H1 (cell line): ENCODE measurements around the gene SELENOO. TPM values are rescaled to one million over a fixed set of nuclear protein-coding genes. Genes with fewer than 3 reads are reported as not detected.

ENCODE experiments used
- CTCF ChIA-PET: fragments of 300-600 bp; sonication (Branson Sonifier 250); formaldehyde crosslinking; loops from one replicate; lab custom pipeline; 2021; ENCODE audit not compliant: partially characterized antibody; lab: Charles Lee
- POLR2A ChIA-PET: fragments of 300-600 bp; sonication (Branson Sonifier 250); formaldehyde crosslinking; loops from one replicate; lab custom pipeline; 2021; ENCODE audit warnings: inconsistent platforms; ENCODE audit not compliant: partially characterized antibody; lab: Charles Lee
- DNase-seq, 2 experiments: peaks; one replicate each; pipeline versions ENCODE4 v3.0.0 to v3.0.0-alpha.2; 2010 to 2022; ENCODE audit warnings: low spot score in 2 of 2, low read depth in 1 of 2, mixed read lengths in 1 of 2
- FAIRE-seq: peaks from 2 replicates; lab custom pipeline; 2011; peaks lifted over from hg19 to GRCh38; lab: Jason Lieb, UNC
- H2AFZ ChIP-seq: 2 replicates; pipeline ENCODE4 v1.8.1; 2012; ENCODE audit warnings: low read length, inconsistent platforms
- H2AK5ac ChIP-seq: 2 replicates; pipeline ENCODE4 v1.6.1; 2013; ENCODE audit warnings: low read depth, low read length
- H2BK120ac ChIP-seq: replicated peaks from 2 replicates; pipeline ENCODE3; 2013; ENCODE audit warnings: low read depth, low read length, inconsistent platforms
- H2BK12ac ChIP-seq: 2 replicates; pipeline ENCODE4 v1.6.1; 2013; ENCODE audit warnings: low read depth, low read length
- H2BK15ac ChIP-seq: 2 replicates; pipeline ENCODE4 v1.6.1; 2013; ENCODE audit warnings: low read length
- H2BK20ac ChIP-seq: 2 replicates; pipeline ENCODE4 v1.6.1; 2013; ENCODE audit warnings: low read length
- H2BK5ac ChIP-seq: 2 replicates; pipeline ENCODE4 v1.6.1; 2013; ENCODE audit warnings: low read depth, low read length
- H3K14ac ChIP-seq: 2 replicates; pipeline ENCODE4 v1.6.1; 2013; ENCODE audit warnings: inconsistent platforms; ENCODE audit not compliant: insufficient read length
- H3K18ac ChIP-seq: 2 replicates; pipeline ENCODE4 v1.6.1; 2013; ENCODE audit warnings: low read length; ENCODE audit errors: extremely low read depth
- H3K23ac ChIP-seq: 2 replicates; pipeline ENCODE4 v1.6.1; 2013; ENCODE audit warnings: inconsistent platforms; ENCODE audit not compliant: insufficient read length
- H3K23me2 ChIP-seq: 2 replicates; pipeline ENCODE4 v1.6.1; 2013; ENCODE audit warnings: low read depth, low read length
- H3K27ac ChIP-seq: 2 replicates; pipeline ENCODE4 v1.6.1; 2011; ENCODE audit warnings: low read depth, low read length, inconsistent platforms
- H3K27me3 ChIP-seq, 4 experiments: replicated peaks in 1 of 4; 1 replicate in 1 of 4; 2 replicates in 3 of 4; pipeline versions ENCODE4 v1.6.1 to v1.8.1; 2011 to 2013; ENCODE audit warnings: low read length in 3 of 4, mild to moderate bottlenecking in 3 of 4, inconsistent platforms in 2 of 4, mixed read lengths in 2 of 4, moderate library complexity in 1 of 4; ENCODE audit not compliant: control insufficient read depth in 3 of 4, insufficient read depth in 3 of 4; ENCODE audit errors: extremely low read depth in 1 of 4
- H3K36me3 ChIP-seq, 4 experiments: 2 replicates each; pipeline versions ENCODE4 v1.6.1 to v1.8.1; 2011 to 2013; ENCODE audit warnings: mild to moderate bottlenecking in 4 of 4, low read length in 3 of 4, moderate library complexity in 2 of 4, control low read depth in 1 of 4, inconsistent platforms in 1 of 4; ENCODE audit not compliant: insufficient read depth in 4 of 4, control insufficient read depth in 2 of 4
- H3K4ac ChIP-seq: replicated peaks from 2 replicates; pipeline ENCODE3; 2013; ENCODE audit warnings: low read length, low read depth, mixed read lengths, inconsistent platforms; ENCODE audit not compliant: insufficient read length
- H3K4me1 ChIP-seq, 4 experiments: replicated peaks in 1 of 4; 1 replicate in 1 of 4; 2 replicates in 3 of 4; pipeline versions ENCODE4 v1.6.1 to v1.8.1; 2011 to 2013; ENCODE audit warnings: low read length in 3 of 4, inconsistent platforms in 2 of 4, mixed read lengths in 1 of 4; ENCODE audit not compliant: insufficient read depth in 4 of 4, control insufficient read depth in 3 of 4
- H3K4me2 ChIP-seq, 2 experiments: 2 replicates each; pipeline versions ENCODE4 v1.6.1 to v1.8.1; 2011 to 2013; ENCODE audit warnings: low read depth in 2 of 2, low read length in 2 of 2, control low read depth in 1 of 2, inconsistent platforms in 1 of 2, mild to moderate bottlenecking in 1 of 2; ENCODE audit not compliant: insufficient read depth in 1 of 2
- H3K4me3 ChIP-seq, 4 experiments: fragments of 200-600, 300-600 bp in 1 of 4; sonication (generic), shearing (Covaris generic), sonication (Bioruptor Twin) in 1 of 4; 2 replicates each; pipeline versions ENCODE4 v1.5.1 to v1.8.1; 2011 to 2016; ENCODE audit warnings: low read length in 4 of 4, low read depth in 3 of 4, control low read depth in 2 of 4, inconsistent platforms in 2 of 4, mild to moderate bottlenecking in 2 of 4, mixed read lengths in 1 of 4, moderate library complexity in 1 of 4; ENCODE audit not compliant: insufficient read depth in 2 of 4; ENCODE audit errors: extremely low read depth in 1 of 4
- H3K56ac ChIP-seq: replicated peaks from 2 replicates; pipeline ENCODE3; 2013; ENCODE audit warnings: low read depth, mild to moderate bottlenecking, mixed read lengths, low read length, inconsistent platforms; ENCODE audit not compliant: insufficient read length
- H3K79me1 ChIP-seq: 2 replicates; pipeline ENCODE4 v1.6.1; 2013; ENCODE audit warnings: low read depth, low read length, control low read depth
- H3K79me2 ChIP-seq, 2 experiments: 2 replicates each; pipeline versions ENCODE4 v1.6.1 to v1.8.1; 2012 to 2013; ENCODE audit warnings: low read length in 2 of 2, mild to moderate bottlenecking in 2 of 2, inconsistent platforms in 1 of 2; ENCODE audit not compliant: insufficient read depth in 2 of 2, control insufficient read depth in 1 of 2
- H3K9ac ChIP-seq, 4 experiments: replicated peaks in 1 of 4; 1 replicate in 1 of 4; 2 replicates in 3 of 4; pipeline versions ENCODE4 v1.6.1 to v1.8.1; 2011 to 2013; ENCODE audit warnings: low read depth in 3 of 4, low read length in 3 of 4, control low read depth in 2 of 4, mild to moderate bottlenecking in 2 of 4, moderate library complexity in 2 of 4, inconsistent platforms in 1 of 4; ENCODE audit errors: extremely low read depth in 1 of 4
- H3K9me3 ChIP-seq, 2 experiments: 2 replicates each; pipeline versions ENCODE4 v1.6.1 to v1.8.1; 2012 to 2013; ENCODE audit warnings: mild to moderate bottlenecking in 2 of 2, moderate library complexity in 2 of 2, control low read depth in 1 of 2, inconsistent platforms in 1 of 2, low read depth in 1 of 2, low read length in 1 of 2, mixed read lengths in 1 of 2; ENCODE audit not compliant: insufficient read depth in 2 of 2
- H4K20me1 ChIP-seq, 2 experiments: replicated peaks in 1 of 2; 2 replicates each; pipeline versions ENCODE3 to v1.8.1; 2011 to 2013; ENCODE audit warnings: inconsistent platforms in 2 of 2, low read length in 2 of 2, mild to moderate bottlenecking in 1 of 2; ENCODE audit not compliant: insufficient read depth in 2 of 2, control insufficient read depth in 1 of 2
- H4K5ac ChIP-seq: 2 replicates; pipeline ENCODE4 v1.6.1; 2013; ENCODE audit warnings: low read length, low read depth, mixed read lengths, inconsistent platforms; ENCODE audit not compliant: insufficient read length
- H4K8ac ChIP-seq: 2 replicates; pipeline ENCODE4 v1.8.0; 2013; ENCODE audit warnings: mild to moderate bottlenecking, moderate library complexity, low read length, inconsistent platforms; ENCODE audit not compliant: insufficient read depth; ENCODE audit errors: extremely low read depth
- H4K91ac ChIP-seq: replicated peaks from 2 replicates; pipeline ENCODE3; 2013; ENCODE audit warnings: low read length, mixed read lengths, inconsistent platforms; ENCODE audit not compliant: insufficient read length
- BACH1 ChIP-seq: IDR thresholded peaks from 2 replicates; pipeline ENCODE4 v1.6.1; 2012; ENCODE audit warnings: low read length, improper control_type of control experiment
- CBX5 ChIP-seq: fragments of 300-800, 300-1000 bp; sonication (generic); IDR thresholded peaks from 2 replicates; pipeline ENCODE4 v1.7.1; 2016; ENCODE audit warnings: antibody characterized with exemption, low read length, low read depth
- KDM4A ChIP-seq: IDR thresholded peaks from one replicate; pipeline ENCODE4 v1.7.1; 2012; ENCODE audit warnings: low read depth, mild to moderate bottlenecking, moderate library complexity, low read length, inconsistent platforms; ENCODE audit not compliant: severe bottlenecking
- PHF8 ChIP-seq: fragments of 200-600 bp; sonication (generic); conservative IDR thresholded peaks from 2 replicates; pipeline ENCODE4 v1.7.1; 2012; ENCODE audit warnings: low read depth, mild to moderate bottlenecking, inconsistent platforms, low read length, moderate library complexity
- SP1 ChIP-seq: IDR thresholded peaks from 2 replicates; pipeline ENCODE4 v1.6.1; 2011; ENCODE audit warnings: low read depth, low read length
- SP2 ChIP-seq: IDR thresholded peaks from 2 replicates; pipeline ENCODE4 v1.6.1; 2012; ENCODE audit warnings: mild to moderate bottlenecking, low read length, inconsistent platforms
- TBP ChIP-seq: IDR thresholded peaks from 2 replicates; pipeline ENCODE4 v1.6.1; 2011; ENCODE audit warnings: low read depth, low read length, improper control_type of control experiment
- WGBS, 2 experiments: shearing (Covaris generic) in 1 of 2; methylation state at CpG; one replicate each; pipeline versions ENCODE4 v1.1.6 to v1.1.7; 2013 to 2015; ENCODE audit warnings: low lambda C conversion rate in 2 of 2, mixed read lengths in 2 of 2, inconsistent platforms in 1 of 2, low coverage in 1 of 2, missing lambda C conversion rate in 1 of 2; ENCODE audit not compliant: insufficient replicate concordance in 2 of 2, insufficient coverage in 1 of 2, insufficient read length in 1 of 2; ENCODE audit errors: extremely low coverage in 1 of 2, missing lambda C conversion rate in 1 of 2; 5-methylcytosine and 5-hydroxymethylcytosine counted together
- polyA plus RNA-seq, 7 experiments: library from polyadenylated mRNA; depleted of rRNA in 3 of 7; stranded (reverse) in 5 of 7; unstranded in 2 of 7; fragments of >200 nt in 5 of 7; fragments of 200-250 nt in 2 of 7; gene quantifications; 1 replicate in 5 of 7; 2 replicates in 1 of 7; 4 replicates in 1 of 7; pipeline versions ENCODE4 v1.2.1 to v1.2.3, GENCODE V29; 2011 to 2013; ENCODE audit warnings: missing spikeins in 2 of 7, mixed read lengths in 2 of 7
- total RNA-seq: library from RNA; stranded (reverse); fragmentation: NEBNext Ultra II Directional; extraction: Animal tissue kit (Norgen Biotek cat#: 25700); gene quantifications from 2 replicates; pipeline ENCODE4 v1.2.1, GENCODE V29; 2021
- TF ChIP-seq, protein P1 (sequence below): IDR thresholded peaks from 2 replicates; pipeline ENCODE4 v1.6.1; 2012; ENCODE audit warnings: inconsistent platforms

Gene SELENOO
- total and polyA plus RNA-seq, 2 of the 8 experiments (the other 6 are each of a cell fraction or from before 2014, with no cell fraction given): 18.6 to 25.1 TPM

- H2AK5ac ChIP-seq: no peak overlapping the region
- H3K14ac ChIP-seq: no peak overlapping the region
- no peak for FAIRE-seq
- H3K4me2 ChIP-seq: no peak overlapping the region
- H3K9me3 ChIP-seq: no peaks in the 10 kb centered on the region
- peaks cover 2 to 26% (median 12%) of the 10 kb centered on the region in 4 experiments; a peak in 6 of 7 replicates for H3K4me1 ChIP-seq
- no peak overlapping the region for H2BK12ac ChIP-seq
- H2AFZ ChIP-seq: no peak overlapping the region
- H4K91ac ChIP-seq: no peak overlapping the region
- CTCF ChIA-PET: interaction anchor here (0.8 to 4.4 kb wide), 12 partner anchors 12 to 130 kb away, joined by 3 to 21 read pairs (median 4); no protein-coding TSS in a partner anchor
- no peak for DNase-seq
- no peak overlapping the region for H4K8ac ChIP-seq
- H3K4me3 ChIP-seq: no peak overlapping the region
- H2BK20ac ChIP-seq: no peak overlapping the region
- no peak overlapping the region for H3K23ac ChIP-seq
- peaks cover 0 to 10% (median 4%) of the 10 kb centered on the region in 4 experiments; a peak in 3 of 7 replicates for H3K27me3 ChIP-seq
- no peak overlapping the region for H3K18ac ChIP-seq
- peaks cover 0 to 7% (median 2%) of the 10 kb centered on the region in 4 experiments; a peak in 4 of 8 replicates for H3K36me3 ChIP-seq
- no peak overlapping the region for H3K27ac ChIP-seq
- H4K20me1 ChIP-seq: peaks cover 21 to 32% of the 10 kb centered on the region in 2 experiments
- peaks cover 0 to 23% of the 10 kb centered on the region in 2 experiments; a peak in 1 of 4 replicates for H3K79me2 ChIP-seq
- no peak overlapping the region for H3K4ac ChIP-seq
- no peak overlapping the region for H2BK120ac ChIP-seq
- peaks cover 8% of the 10 kb centered on the region; the same call in 1 of the 2 replicates for H3K23me2 ChIP-seq
- H2BK15ac ChIP-seq: no peak overlapping the region
- H3K79me1 ChIP-seq: peaks cover 12% of the 10 kb centered on the region
- no peak overlapping the region for H4K5ac ChIP-seq
- no peak overlapping the region for H3K9ac ChIP-seq
- TF ChIP-seq KDM4A (no peak), BACH1 (no peak), CBX5 (no peak), TBP (no peak), SP2 (no peak), SP1 (no peak), PHF8 (no peak)
- TF ChIP-seq, protein P1, sequence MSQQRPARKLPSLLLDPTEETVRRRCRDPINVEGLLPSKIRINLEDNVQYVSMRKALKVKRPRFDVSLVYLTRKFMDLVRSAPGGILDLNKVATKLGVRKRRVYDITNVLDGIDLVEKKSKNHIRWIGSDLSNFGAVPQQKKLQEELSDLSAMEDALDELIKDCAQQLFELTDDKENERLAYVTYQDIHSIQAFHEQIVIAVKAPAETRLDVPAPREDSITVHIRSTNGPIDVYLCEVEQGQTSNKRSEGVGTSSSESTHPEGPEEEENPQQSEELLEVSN: peak; percentile 35; the same call in 1 of the 2 replicates
- WGBS, 2 experiments: 86% methylated on average over 20 of the region's 20 CpGs; no CpG with 5 or more reads in 1 of the 2 experiments
- H3K56ac ChIP-seq: no peak overlapping the region
- POLR2A ChIA-PET: interaction anchor here (1.8 kb wide), 1 partner anchor 16 kb away, joined by 9 read pairs; no protein-coding TSS in a partner anchor
- no peak overlapping the region for H2BK5ac ChIP-seq
Observed at GRCh38 chr22:50189184-50189848, 11.5 kb upstream of the SELENOO start.
